Liver (tissue), 9 donors: ENCODE data around the gene ZNF532. TPM values are rescaled to one million over a fixed set of nuclear protein-coding genes. Genes with fewer than 3 reads are reported as not detected.
A peak's percentile ranks its signal among the peaks of the same experiment; 100 is the strongest.

ENCODE experiments used
- DNase-seq: peaks from one replicate; pipeline ENCODE4 v3.0.0-alpha.2; 2017; ENCODE audit warnings: low spot score
- H3K27ac ChIP-seq, 2 donors: one replicate each; pipeline ENCODE4 v1.7.0; 2013; ENCODE audit warnings: inconsistent platforms in 2 of 2, low read length in 2 of 2, control low read depth in 1 of 2, low read depth in 1 of 2, mild to moderate bottlenecking in 1 of 2
- H3K27me3 ChIP-seq, 4 donors: one replicate each; pipeline versions ENCODE4 v1.6.1 to v1.7.0; 2013; ENCODE audit warnings: low read length in 3 of 4, inconsistent platforms in 1 of 4, mild to moderate bottlenecking in 1 of 4, moderate library complexity in 1 of 4; ENCODE audit not compliant: control insufficient read depth in 4 of 4, insufficient read depth in 4 of 4
- H3K36me3 ChIP-seq, 4 donors: one replicate each; pipeline versions ENCODE4 v1.6.1 to v1.7.0; 2013; ENCODE audit warnings: low read length in 3 of 4, mild to moderate bottlenecking in 3 of 4, low read depth in 1 of 4, moderate library complexity in 1 of 4; ENCODE audit not compliant: control insufficient read depth in 4 of 4, insufficient read depth in 3 of 4
- H3K4me1 ChIP-seq, 4 donors: one replicate each; pipeline versions ENCODE4 v1.6.1 to v1.7.0; 2013; ENCODE audit warnings: low read length in 3 of 4, mild to moderate bottlenecking in 3 of 4, moderate library complexity in 1 of 4; ENCODE audit not compliant: control insufficient read depth in 4 of 4, insufficient read depth in 4 of 4
- H3K4me3 ChIP-seq, 3 donors: one replicate each; pipeline versions ENCODE4 v1.6.1 to v1.7.0; 2013; ENCODE audit warnings: low read length in 3 of 3, control low read depth in 1 of 3, low read depth in 1 of 3, mild to moderate bottlenecking in 1 of 3
- H3K9ac ChIP-seq, 2 donors: one replicate each; pipeline ENCODE4 v1.7.0; 2013; ENCODE audit warnings: low read length in 2 of 2, mild to moderate bottlenecking in 2 of 2, moderate library complexity in 2 of 2, control low read depth in 1 of 2, low read depth in 1 of 2
- H3K9me3 ChIP-seq, 4 donors: one replicate each; pipeline versions ENCODE4 v1.6.1 to v1.7.0; 2013; ENCODE audit warnings: low read length in 3 of 4; ENCODE audit not compliant: control insufficient read depth in 4 of 4
- ATF3 ChIP-seq: IDR thresholded peaks from 2 replicates; pipeline ENCODE4 v1.6.1; 2016; ENCODE audit warnings: antibody characterized with exemption
- CTCF ChIP-seq: fragments of 150-350 bp; IDR thresholded peaks from 2 replicates; pipeline ENCODE4 v1.5.1; 2017; ENCODE audit warnings: improper control_type of control experiment, low read depth, low read length; ENCODE audit not compliant: missing input control
- EGR1 ChIP-seq, 2 donors: IDR thresholded peaks; 2 replicates each; pipeline ENCODE4 v1.6.1; 2016 to 2018; ENCODE audit warnings: antibody characterized with exemption in 2 of 2, low read depth in 2 of 2
- FOXA1 ChIP-seq: IDR thresholded peaks from 2 replicates; pipeline ENCODE4 v1.6.1; 2016; ENCODE audit warnings: antibody characterized with exemption
- FOXA2 ChIP-seq: IDR thresholded peaks from 2 replicates; pipeline ENCODE4 v1.6.1; 2016; ENCODE audit warnings: antibody characterized with exemption
- GABPA ChIP-seq, 2 donors: IDR thresholded peaks in 1 of 2; conservative IDR thresholded peaks in 1 of 2; 2 replicates each; pipeline ENCODE4 v1.6.1; 2016; ENCODE audit warnings: antibody characterized with exemption in 2 of 2, mild to moderate bottlenecking in 1 of 2, moderate library complexity in 1 of 2
- HNF4A ChIP-seq, 2 donors: conservative IDR thresholded peaks; 2 replicates each; pipeline ENCODE4 v1.6.1; 2016; ENCODE audit warnings: antibody characterized with exemption in 2 of 2, mild to moderate bottlenecking in 2 of 2
- HNF4G ChIP-seq: IDR thresholded peaks from 2 replicates; pipeline ENCODE4 v1.6.1; 2016; ENCODE audit warnings: antibody characterized with exemption
- JUND ChIP-seq, 2 donors: IDR thresholded peaks; 2 replicates each; pipeline ENCODE4 v1.6.1; 2016; ENCODE audit warnings: antibody characterized with exemption in 2 of 2
- MAX ChIP-seq: IDR thresholded peaks from 2 replicates; pipeline ENCODE4 v1.6.1; 2016; ENCODE audit warnings: antibody characterized with exemption
- NR2F2 ChIP-seq: IDR thresholded peaks from 2 replicates; pipeline ENCODE4 v1.6.1; 2016; ENCODE audit warnings: antibody characterized with exemption
- RAD21 ChIP-seq, 2 donors: IDR thresholded peaks; 2 replicates each; pipeline ENCODE4 v1.6.1; 2016; ENCODE audit warnings: antibody characterized with exemption in 2 of 2, mild to moderate bottlenecking in 2 of 2
- RXRA ChIP-seq, 2 donors: IDR thresholded peaks; 2 replicates each; pipeline ENCODE4 v1.6.1; 2017 to 2018; ENCODE audit warnings: antibody characterized with exemption in 2 of 2, mild to moderate bottlenecking in 1 of 2
- SP1 ChIP-seq: IDR thresholded peaks from 2 replicates; pipeline ENCODE4 v1.6.1; 2018; ENCODE audit warnings: antibody characterized with exemption, mild to moderate bottlenecking
- TAF1 ChIP-seq: conservative IDR thresholded peaks from 2 replicates; pipeline ENCODE4 v1.6.1; 2016; ENCODE audit warnings: antibody characterized with exemption, mild to moderate bottlenecking
- YY1 ChIP-seq: IDR thresholded peaks from 2 replicates; pipeline ENCODE4 v1.6.1; 2016; ENCODE audit warnings: antibody characterized with exemption, mild to moderate bottlenecking
- ZBTB33 ChIP-seq: IDR thresholded peaks from 2 replicates; pipeline ENCODE4 v1.6.1; 2016; ENCODE audit warnings: antibody characterized with exemption
- WGBS: extraction: QIAGEN DNeasy Blood & Tissue Kit; methylation state at CpG from one replicate; pipeline ENCODE4 v1.1.7; 2013; 5-methylcytosine and 5-hydroxymethylcytosine counted together
- polyA plus RNA-seq, 2 donors: library from polyadenylated mRNA; stranded (reverse) in 1 of 2; unstranded in 1 of 2; fragments of 200-250 nt in 1 of 2; fragments of >200 nt in 1 of 2; fragmentation: Nextera tagmentation in 1 of 2; extraction: Ambion mirVana in 1 of 2; gene quantifications; one replicate each; pipeline versions ENCODE4 v1.2.1 to v1.2.3, GENCODE V29; 2013 to 2015
- total RNA-seq, 2 donors: library from RNA; depleted of rRNA; stranded (reverse); fragments of >200 nt; gene quantifications; one replicate each; pipeline ENCODE4 v1.2.3, GENCODE V29; 2014
- TF ChIP-seq, protein P1 (sequence below): IDR thresholded peaks from 2 replicates; pipeline ENCODE4 v1.6.1; 2016; ENCODE audit warnings: antibody characterized with exemption, mild to moderate bottlenecking
- donor health status: healthy.
- donor health status: healthy.
- donor health status: healthy.
- donor health status: healthy.
- donor health status: healthy.

Gene ZNF532
- total and polyA plus RNA-seq, 4 donors, result 0.68 to 5.6 (median 2.5) TPM

GRCh38 chr18:59021500-59021899 is 156.8 kb downstream of the ZNF532 start (continued):
- TF ChIP-seq ZBTB33, result no peak
- TF ChIP-seq SP1, result peak; percentile 64
- peak; percentile 11 for TF ChIP-seq ATF3

DNA sequence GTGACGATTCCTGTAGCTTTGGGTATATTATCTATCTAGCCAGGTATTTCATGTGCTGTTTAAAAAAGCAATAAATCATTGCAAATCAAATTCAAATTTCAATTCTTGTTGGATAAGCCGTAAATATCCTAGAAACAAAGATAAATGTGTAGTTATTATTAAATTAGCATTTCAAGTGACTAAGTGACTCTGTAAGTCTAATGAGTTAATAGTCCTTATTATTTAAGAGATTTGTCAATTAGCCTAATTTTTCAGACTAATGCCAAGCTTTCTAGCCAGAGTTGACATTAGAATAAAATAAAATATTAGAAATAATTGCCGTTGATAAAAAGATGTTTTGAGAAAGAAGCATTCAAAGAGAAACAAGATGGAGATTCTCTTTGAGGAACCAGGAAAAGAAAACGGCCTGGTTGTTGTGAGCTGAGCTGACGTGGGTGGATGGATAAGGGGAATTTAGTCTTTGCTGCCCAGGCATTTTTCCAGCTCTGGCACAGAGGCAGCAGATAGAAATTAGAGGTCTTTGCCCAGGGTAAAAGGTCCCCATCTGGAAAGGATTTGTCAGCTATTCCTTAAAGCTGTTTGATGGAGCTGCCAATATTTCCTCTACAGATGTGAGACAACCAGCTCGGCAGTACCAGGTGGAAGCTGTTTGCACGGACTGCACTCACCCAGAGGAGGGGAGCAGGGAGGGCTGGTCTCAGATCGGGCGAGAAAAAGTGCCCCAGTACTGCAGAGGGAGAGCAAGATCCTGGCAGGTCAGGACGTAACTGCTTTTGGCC is 157.7 kb downstream of the ZNF532 start:
- Histone ChIP-seq H3K4me1 (peaks cover 0 to 17% (median 7%) of the 10 kb centered on the region in 4 donors), H3K27me3 (no peaks in the 10 kb centered on the region), H3K36me3 (no peaks in the 10 kb centered on the region), H3K9ac (no peak overlapping the region), H3K27ac (peak overlapping the region in 1 of 2 donors; percentile 36), H3K9me3 (no peaks in the 10 kb centered on the region), H3K4me3 (no peak overlapping the region)
- TF ChIP-seq FOXA1, result no peak
- no peak for TF ChIP-seq RAD21 (IDR thresholded peaks at IDR 0.05)
- TF ChIP-seq YY1, result peak; percentile 67
- TF ChIP-seq JUND (IDR thresholded peaks at IDR 0.05), result peak in 1 of 2 donors; percentile 67
- no peak for TF ChIP-seq FOXA2
- TF ChIP-seq EGR1 (IDR thresholded peaks at IDR 0.05; ENCODE audit: low read depth in 2 of 2), result peak; percentile 32 to 45
- no peak for TF ChIP-seq TAF1
- peak; percentile 57 for TF ChIP-seq NR2F2
- TF ChIP-seq HNF4A (conservative IDR thresholded peaks at IDR 0.05), result peak; percentile 59 to 83
- no peak for TF ChIP-seq ATF3
- no peak for TF ChIP-seq CTCF
- no peak for TF ChIP-seq HNF4G
- TF ChIP-seq, protein P1, sequence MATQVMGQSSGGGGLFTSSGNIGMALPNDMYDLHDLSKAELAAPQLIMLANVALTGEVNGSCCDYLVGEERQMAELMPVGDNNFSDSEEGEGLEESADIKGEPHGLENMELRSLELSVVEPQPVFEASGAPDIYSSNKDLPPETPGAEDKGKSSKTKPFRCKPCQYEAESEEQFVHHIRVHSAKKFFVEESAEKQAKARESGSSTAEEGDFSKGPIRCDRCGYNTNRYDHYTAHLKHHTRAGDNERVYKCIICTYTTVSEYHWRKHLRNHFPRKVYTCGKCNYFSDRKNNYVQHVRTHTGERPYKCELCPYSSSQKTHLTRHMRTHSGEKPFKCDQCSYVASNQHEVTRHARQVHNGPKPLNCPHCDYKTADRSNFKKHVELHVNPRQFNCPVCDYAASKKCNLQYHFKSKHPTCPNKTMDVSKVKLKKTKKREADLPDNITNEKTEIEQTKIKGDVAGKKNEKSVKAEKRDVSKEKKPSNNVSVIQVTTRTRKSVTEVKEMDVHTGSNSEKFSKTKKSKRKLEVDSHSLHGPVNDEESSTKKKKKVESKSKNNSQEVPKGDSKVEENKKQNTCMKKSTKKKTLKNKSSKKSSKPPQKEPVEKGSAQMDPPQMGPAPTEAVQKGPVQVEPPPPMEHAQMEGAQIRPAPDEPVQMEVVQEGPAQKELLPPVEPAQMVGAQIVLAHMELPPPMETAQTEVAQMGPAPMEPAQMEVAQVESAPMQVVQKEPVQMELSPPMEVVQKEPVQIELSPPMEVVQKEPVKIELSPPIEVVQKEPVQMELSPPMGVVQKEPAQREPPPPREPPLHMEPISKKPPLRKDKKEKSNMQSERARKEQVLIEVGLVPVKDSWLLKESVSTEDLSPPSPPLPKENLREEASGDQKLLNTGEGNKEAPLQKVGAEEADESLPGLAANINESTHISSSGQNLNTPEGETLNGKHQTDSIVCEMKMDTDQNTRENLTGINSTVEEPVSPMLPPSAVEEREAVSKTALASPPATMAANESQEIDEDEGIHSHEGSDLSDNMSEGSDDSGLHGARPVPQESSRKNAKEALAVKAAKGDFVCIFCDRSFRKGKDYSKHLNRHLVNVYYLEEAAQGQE, result no peak
- no peak for TF ChIP-seq ZBTB33
- no peak for TF ChIP-seq GABPA (IDR thresholded peaks at IDR 0.05 in 1 of 2, conservative IDR thresholded peaks at IDR 0.05 in 1 of 2)
- no peak for TF ChIP-seq MAX
- TF ChIP-seq SP1, result no peak
- peak in 1 of 2 donors; percentile 53 for TF ChIP-seq RXRA (IDR thresholded peaks at IDR 0.05)
- no peak for DNase-seq
- 43% methylated on average over 10 of the region's 10 CpGs for WGBS
